OCI-LY1 (cell line): Measurements from ENCODE around the gene MYRF.

ENCODE experiments used
- CTCF ChIP-seq: fragments of 200-600 bp; sonication (generic), shearing (Covaris generic); IDR thresholded peaks from 2 replicates; pipeline ENCODE4 v1.5.1; 2017; ENCODE audit warnings: mild to moderate bottlenecking, antibody characterized with exemption, low read length, moderate library complexity, mixed read lengths
- EZH2 ChIP-seq: fragments of 200-600 bp; sonication (generic), shearing (Covaris generic); IDR thresholded peaks from 2 replicates; pipeline ENCODE4 v1.8.0; 2017; ENCODE audit warnings: borderline replicate concordance, mixed run types, mild to moderate bottlenecking, antibody characterized with exemption, low read length, moderate library complexity, mixed read lengths

- TF ChIP-seq CTCF: no peak
- no peak for TF ChIP-seq EZH2
Observed at GRCh38 chr11:61777234-61778090, 25.0 kb downstream of the MYRF start.
